ENCODE measurements around the gene PRELP. TPM values are rescaled to one million over a fixed set of nuclear protein-coding genes. Genes with fewer than 3 reads are reported as not detected.

The PRELP gene
- total and polyA plus RNA-seq, 10 of the 15 experiments (the other 5 are each of a cell fraction or from before 2014, with no cell fraction given): 0.03 to 0.05 TPM; not detected in 8

DNA sequence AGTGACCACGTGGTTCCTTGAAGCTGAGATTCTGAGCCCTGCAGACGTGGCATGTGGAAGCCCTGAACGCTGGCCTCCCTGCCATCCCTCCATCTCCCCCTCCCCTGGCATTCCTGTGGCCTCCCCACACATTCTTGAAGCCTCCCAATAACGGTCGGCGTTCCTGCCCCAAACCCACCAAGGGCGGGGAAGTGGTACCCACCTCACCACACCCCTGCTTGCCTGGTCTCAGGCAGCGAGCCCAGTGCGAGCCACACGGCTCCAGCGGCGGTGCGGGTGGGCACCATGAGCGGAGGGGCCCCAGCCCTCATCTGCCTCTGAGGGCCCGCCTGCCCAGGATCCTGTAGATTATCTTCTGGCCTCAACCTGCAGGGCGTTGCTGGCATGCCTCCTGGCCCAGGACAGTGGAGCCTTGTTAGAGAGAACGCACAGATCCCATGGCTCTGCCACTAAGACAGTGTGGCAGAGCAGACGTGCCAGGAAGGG is 20.6 kb upstream of the PRELP start (continued):
- no peak for TF ChIP-seq MXI1 (IDR thresholded peaks at IDR 0.05; ENCODE audit: low read depth, low read length)
- TF ChIP-seq TBL1XR1 (IDR thresholded peaks at IDR 0.05; ENCODE audit: low read depth, low read length): no peak
- no peak for TF ChIP-seq CHD2 (IDR thresholded peaks at IDR 0.05; ENCODE audit: borderline replicate concordance, low read depth, low read length)

DNA sequence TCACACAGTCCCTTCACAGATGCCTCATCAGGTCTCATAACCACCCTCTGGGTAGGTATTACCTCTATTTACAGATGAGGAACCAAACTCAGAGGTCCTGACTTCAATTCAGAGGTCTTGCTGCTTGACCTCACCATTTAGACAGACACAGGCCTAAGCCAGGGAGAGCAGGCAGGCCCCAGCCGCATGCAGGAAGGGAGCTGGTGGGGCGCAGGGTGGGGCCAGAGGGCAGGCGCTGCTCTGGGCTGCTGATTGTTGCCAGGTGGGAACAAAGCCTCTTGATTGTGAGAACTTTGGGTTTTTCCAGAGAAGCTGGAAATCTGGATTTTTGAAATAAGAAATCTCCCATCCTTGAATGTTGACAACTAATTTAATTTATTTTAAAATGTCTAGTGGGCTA is 19.9 kb upstream of the PRELP start:
- Histone ChIP-seq H3K9me3 (replicated peaks; ENCODE audit: control insufficient read depth, insufficient read depth, low read length) (no peaks in the 10 kb centered on the region), H3K9ac (ENCODE audit: control insufficient read depth, insufficient read depth, low read length) (no peak overlapping the region), H3K79me2 (ENCODE audit: control insufficient read depth, insufficient read depth, low read length) (no peaks in the 10 kb centered on the region), H3K4me1 (ENCODE audit: control insufficient read depth, insufficient read depth, low read length) (peaks cover 3% of the 10 kb centered on the region; the same call in 1 of the 2 replicates), H2AFZ (ENCODE audit: control insufficient read depth, low read depth, low read length) (no peak overlapping the region), H4K20me1 (ENCODE audit: control insufficient read depth, insufficient read depth) (no peaks in the 10 kb centered on the region), H3K4me3 (no peak overlapping the region), H3K27me3 (replicated peaks in 1 of 2; ENCODE audit: control insufficient read depth in 2 of 2, insufficient read depth in 2 of 2, low read length in 1 of 2) (no peaks in the 10 kb centered on the region), H3K4me2 (ENCODE audit: control insufficient read depth, insufficient read depth) (no peak overlapping the region), H3K36me3 (ENCODE audit: control insufficient read depth in 2 of 2, insufficient read depth in 2 of 2, low read length in 1 of 2) (no peaks in the 10 kb centered on the region), H3K27ac (ENCODE audit: control insufficient read depth, insufficient read depth) (no peak overlapping the region)
- TF ChIP-seq TAF1 (IDR thresholded peaks at IDR 0.05; ENCODE audit: borderline replicate concordance, low read depth, low read length) (no peak), ETV6 (conservative IDR thresholded peaks at IDR 0.05 in 1 of 2, IDR thresholded peaks at IDR 0.05 in 1 of 2; ENCODE audit: borderline replicate concordance in 1 of 2, low read depth in 1 of 2) (no peak), NRF1 (conservative IDR thresholded peaks at IDR 0.05; ENCODE audit: low read depth, low read length) (no peak), ZNF274 (IDR thresholded peaks at IDR 0.05; ENCODE audit: insufficient read depth, insufficient read length) (no peak), SPI1 (IDR thresholded peaks at IDR 0.05; ENCODE audit: borderline replicate concordance, insufficient read depth, low read depth, low read length) (no peak), RAD21 (IDR thresholded peaks at IDR 0.05; ENCODE audit: insufficient read depth, low read depth, low read length) (no peak), NR2F1 (conservative IDR thresholded peaks at IDR 0.05) (no peak)
- TF ChIP-seq, protein P1, sequence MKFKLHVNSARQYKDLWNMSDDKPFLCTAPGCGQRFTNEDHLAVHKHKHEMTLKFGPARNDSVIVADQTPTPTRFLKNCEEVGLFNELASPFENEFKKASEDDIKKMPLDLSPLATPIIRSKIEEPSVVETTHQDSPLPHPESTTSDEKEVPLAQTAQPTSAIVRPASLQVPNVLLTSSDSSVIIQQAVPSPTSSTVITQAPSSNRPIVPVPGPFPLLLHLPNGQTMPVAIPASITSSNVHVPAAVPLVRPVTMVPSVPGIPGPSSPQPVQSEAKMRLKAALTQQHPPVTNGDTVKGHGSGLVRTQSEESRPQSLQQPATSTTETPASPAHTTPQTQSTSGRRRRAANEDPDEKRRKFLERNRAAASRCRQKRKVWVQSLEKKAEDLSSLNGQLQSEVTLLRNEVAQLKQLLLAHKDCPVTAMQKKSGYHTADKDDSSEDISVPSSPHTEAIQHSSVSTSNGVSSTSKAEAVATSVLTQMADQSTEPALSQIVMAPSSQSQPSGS (IDR thresholded peaks at IDR 0.05; ENCODE audit: low read length): no peak
- TF ChIP-seq, protein P2, sequence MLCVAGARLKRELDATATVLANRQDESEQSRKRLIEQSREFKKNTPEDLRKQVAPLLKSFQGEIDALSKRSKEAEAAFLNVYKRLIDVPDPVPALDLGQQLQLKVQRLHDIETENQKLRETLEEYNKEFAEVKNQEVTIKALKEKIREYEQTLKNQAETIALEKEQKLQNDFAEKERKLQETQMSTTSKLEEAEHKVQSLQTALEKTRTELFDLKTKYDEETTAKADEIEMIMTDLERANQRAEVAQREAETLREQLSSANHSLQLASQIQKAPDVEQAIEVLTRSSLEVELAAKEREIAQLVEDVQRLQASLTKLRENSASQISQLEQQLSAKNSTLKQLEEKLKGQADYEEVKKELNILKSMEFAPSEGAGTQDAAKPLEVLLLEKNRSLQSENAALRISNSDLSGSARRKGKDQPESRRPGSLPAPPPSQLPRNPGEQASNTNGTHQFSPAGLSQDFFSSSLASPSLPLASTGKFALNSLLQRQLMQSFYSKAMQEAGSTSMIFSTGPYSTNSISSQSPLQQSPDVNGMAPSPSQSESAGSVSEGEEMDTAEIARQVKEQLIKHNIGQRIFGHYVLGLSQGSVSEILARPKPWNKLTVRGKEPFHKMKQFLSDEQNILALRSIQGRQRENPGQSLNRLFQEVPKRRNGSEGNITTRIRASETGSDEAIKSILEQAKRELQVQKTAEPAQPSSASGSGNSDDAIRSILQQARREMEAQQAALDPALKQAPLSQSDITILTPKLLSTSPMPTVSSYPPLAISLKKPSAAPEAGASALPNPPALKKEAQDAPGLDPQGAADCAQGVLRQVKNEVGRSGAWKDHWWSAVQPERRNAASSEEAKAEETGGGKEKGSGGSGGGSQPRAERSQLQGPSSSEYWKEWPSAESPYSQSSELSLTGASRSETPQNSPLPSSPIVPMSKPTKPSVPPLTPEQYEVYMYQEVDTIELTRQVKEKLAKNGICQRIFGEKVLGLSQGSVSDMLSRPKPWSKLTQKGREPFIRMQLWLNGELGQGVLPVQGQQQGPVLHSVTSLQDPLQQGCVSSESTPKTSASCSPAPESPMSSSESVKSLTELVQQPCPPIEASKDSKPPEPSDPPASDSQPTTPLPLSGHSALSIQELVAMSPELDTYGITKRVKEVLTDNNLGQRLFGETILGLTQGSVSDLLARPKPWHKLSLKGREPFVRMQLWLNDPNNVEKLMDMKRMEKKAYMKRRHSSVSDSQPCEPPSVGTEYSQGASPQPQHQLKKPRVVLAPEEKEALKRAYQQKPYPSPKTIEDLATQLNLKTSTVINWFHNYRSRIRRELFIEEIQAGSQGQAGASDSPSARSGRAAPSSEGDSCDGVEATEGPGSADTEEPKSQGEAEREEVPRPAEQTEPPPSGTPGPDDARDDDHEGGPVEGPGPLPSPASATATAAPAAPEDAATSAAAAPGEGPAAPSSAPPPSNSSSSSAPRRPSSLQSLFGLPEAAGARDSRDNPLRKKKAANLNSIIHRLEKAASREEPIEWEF (IDR thresholded peaks at IDR 0.05; ENCODE audit: insufficient replicate concordance, low read depth, low read length): no peak
- TF ChIP-seq, protein P3, sequence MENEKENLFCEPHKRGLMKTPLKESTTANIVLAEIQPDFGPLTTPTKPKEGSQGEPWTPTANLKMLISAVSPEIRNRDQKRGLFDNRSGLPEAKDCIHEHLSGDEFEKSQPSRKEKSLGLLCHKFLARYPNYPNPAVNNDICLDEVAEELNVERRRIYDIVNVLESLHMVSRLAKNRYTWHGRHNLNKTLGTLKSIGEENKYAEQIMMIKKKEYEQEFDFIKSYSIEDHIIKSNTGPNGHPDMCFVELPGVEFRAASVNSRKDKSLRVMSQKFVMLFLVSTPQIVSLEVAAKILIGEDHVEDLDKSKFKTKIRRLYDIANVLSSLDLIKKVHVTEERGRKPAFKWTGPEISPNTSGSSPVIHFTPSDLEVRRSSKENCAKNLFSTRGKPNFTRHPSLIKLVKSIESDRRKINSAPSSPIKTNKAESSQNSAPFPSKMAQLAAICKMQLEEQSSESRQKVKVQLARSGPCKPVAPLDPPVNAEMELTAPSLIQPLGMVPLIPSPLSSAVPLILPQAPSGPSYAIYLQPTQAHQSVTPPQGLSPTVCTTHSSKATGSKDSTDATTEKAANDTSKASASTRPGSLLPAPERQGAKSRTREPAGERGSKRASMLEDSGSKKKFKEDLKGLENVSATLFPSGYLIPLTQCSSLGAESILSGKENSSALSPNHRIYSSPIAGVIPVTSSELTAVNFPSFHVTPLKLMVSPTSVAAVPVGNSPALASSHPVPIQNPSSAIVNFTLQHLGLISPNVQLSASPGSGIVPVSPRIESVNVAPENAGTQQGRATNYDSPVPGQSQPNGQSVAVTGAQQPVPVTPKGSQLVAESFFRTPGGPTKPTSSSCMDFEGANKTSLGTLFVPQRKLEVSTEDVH (IDR thresholded peaks at IDR 0.05; ENCODE audit: low read depth, partially characterized antibody): no peak
- ChIA-PET RAD21 (ENCODE audit: unreplicated experiment) (no interaction called here), SMC1A (ENCODE audit: uncharacterized antibody, unreplicated experiment) (interaction anchor here (0.6 to 5.0 kb wide), 4 partner anchors 21 to 156 kb away, joined by 3 to 16 read pairs (median 4); partner anchors contain the start of gene PRELP), CTCF (interaction anchor here (0.7 to 4.3 kb wide), 3 partner anchors 14 to 32 kb away, joined by 3 to 33 read pairs (median 17); no protein-coding TSS in a partner anchor), POLR2A (interaction anchor here (0.6 kb wide), 1 partner anchor 75 kb away, joined by 3 read pairs; no protein-coding TSS in a partner anchor)
- no peak for ATAC-seq
- no TSS peak for BruUV-seq (replicated peaks)
- DNase-seq (ENCODE audit: low read depth, low spot score): no peak
- in situ Hi-C loops (cut with MboI) (no loop called here), intact Hi-C loops (cut with micrococcal nuclease; ENCODE audit: unreplicated experiment) (no loop called here)
- 59% methylated on average over 3 of the region's 3 CpGs for WGBS (ENCODE audit: insufficient coverage, insufficient replicate concordance, low lambda C conversion rate, missing lambda C conversion rate)
- FAIRE-seq: no peak

Data from GM12878 (cell line).